Fibroblast of skin of back (primary cell): Measurements from ENCODE around the gene SYCE3.

Experiments used
- DNase-seq: peaks from one replicate; pipeline ENCODE4 v3.0.0-alpha.2; 2013

SYCE3 gene

GRCh38 chr22:50600538-50600937 is 37.8 kb upstream of the SYCE3 start, which contains the start of gene MAPK8IP2:
MAPK8IP2 (plus strand) TSS chr22:50600793; CDS start chr22:50600819, 26 bp downstream.
- no peak for DNase-seq

- DNase-seq: peak; percentile 37
Measured at GRCh38 chr22:50599816-50600455, 37.2 kb upstream of the SYCE3 start.

GRCh38 chr22:50597097-50597496 is 34.4 kb upstream of the SYCE3 start:
- DNase-seq: no peak

GRCh38 chr22:50595189-50595588 is 32.5 kb upstream of the SYCE3 start:
- DNase-seq: no peak

- no peak for DNase-seq
Measured at GRCh38 chr22:50587407-50587806, 24.7 kb upstream of the SYCE3 start.

GRCh38 chr22:50586416-50586815 is 23.7 kb upstream of the SYCE3 start:
- no peak for DNase-seq

DNA sequence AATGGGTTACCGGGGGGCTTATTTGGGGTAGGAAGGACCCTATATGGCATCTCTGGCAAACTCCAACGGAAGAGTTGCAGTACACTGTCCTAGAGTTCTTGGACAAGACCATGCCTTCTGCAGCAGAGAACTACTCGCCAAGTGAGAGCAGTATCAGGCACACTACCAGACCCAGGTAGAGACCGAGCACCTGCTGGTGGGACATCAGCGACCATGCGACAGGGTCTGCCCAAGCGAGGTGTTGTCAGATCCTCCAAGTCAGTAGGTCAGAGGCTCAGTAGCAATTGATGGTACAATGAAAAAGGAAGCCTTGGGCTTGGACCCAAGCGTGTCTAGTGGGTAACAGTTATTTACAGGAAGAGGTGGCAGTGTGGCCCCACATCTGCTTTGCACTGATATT is 23.1 kb upstream of the SYCE3 start:
- no peak for DNase-seq

GRCh38 chr22:50585238-50585637 is 22.5 kb upstream of the SYCE3 start:
- DNase-seq: no peak

DNA sequence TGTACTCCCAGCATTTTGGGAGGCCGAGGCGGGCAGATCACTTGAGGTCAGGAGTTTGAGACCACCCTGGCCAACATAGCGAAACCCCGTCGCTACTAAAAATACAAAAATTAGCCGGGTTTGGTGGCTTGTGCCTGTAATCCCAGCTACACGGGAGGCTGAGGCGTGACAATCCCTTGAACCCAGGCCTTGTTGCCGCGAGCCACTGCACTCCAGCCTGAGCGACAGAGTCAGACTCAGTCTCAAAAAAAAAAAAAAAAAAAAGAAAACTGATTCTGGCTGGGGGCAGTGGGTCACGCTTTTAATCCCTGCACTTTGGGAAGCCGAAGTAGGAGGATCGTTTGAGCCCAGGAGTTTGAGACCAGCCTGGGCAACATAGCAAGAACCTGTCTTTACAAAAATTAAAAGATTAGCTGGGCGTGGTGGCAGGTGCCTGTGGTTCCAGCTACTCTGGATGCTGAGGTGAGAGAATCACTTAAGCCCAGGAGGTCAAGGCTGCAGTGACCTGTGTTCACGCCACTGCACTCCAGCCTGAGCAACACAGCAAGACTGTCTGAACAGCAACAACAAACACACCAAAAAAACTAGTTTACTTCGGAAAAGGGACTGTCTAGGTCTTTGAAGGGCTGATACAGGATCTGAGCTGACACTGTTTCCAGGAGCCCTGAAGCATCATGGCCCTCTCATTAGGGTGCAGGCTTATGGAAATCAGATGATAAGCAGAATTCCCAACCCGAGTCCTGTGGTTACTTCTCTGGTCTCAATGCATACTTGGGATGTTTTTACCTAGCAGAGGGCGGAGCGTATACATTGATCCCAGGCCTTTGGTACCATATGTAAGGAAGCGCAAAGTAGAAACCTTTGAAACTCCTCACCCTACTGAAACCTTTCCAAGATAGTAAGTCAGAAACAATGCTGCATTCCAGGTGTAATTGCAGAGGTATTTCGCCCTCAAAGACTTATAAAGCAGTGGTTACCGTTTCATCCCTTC is 21.7 kb upstream of the SYCE3 start:
- DNase-seq: no peak

GRCh38 chr22:50583294-50583861 is 20.7 kb upstream of the SYCE3 start:
- DNase-seq: no peak

GRCh38 chr22:50582493-50583293 is 20.0 kb upstream of the SYCE3 start, which contains the start of gene CHKB:
CHKB (minus strand) TSS chr22:50582849; CDS start chr22:50582781, 68 bp downstream.
- DNase-seq: peak; percentile 98

GRCh38 chr22:50581950-50582492 is 19.3 kb upstream of the SYCE3 start:
- DNase-seq: peak; percentile 9

DNA sequence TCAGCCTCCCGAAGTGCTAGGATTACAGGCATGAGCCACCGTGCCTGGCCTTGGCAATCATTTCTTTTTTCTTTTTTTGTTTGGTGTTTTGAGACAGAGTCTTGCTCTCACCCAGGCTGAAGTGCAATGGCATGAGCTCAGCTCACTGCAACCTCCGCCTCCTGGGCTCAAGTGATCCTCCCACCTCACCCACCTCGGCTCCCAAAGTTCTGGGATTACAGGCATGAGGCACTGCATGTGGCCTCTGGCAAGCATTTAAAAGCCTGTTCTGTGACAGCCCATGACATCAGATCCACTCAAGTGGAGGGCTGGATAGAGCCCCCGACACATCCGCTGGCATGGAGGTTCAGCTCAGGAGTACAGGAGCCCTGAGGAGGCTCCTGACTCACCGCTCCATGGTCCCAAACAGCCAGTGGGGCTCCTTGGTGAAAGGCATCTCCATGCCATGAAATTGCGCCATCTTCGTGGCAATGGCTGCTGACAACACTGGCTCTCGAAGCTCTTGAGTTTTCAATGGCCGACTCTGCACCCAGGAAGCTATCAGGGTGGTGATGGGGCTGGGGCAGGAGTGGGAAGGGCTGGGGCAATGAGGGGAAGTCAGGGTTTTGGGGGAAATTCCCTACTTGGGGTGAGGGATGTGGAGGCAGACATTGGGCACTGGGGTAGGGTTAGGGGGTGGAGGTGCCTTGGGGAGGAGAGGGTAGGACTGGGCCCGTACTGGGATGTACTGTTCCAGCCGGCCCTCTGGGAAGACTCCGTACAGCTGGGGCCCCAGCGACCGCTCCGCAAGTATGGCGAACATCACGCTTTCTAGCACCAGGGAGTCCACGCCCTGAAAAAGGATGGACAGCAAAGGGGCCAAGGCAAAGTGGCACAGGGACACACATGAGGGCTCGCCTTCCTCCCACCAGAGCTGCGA is 18.6 kb upstream of the SYCE3 start:
- no peak for DNase-seq

GRCh38 chr22:50579752-50580151 is 17.0 kb upstream of the SYCE3 start:
- no peak for DNase-seq

DNA sequence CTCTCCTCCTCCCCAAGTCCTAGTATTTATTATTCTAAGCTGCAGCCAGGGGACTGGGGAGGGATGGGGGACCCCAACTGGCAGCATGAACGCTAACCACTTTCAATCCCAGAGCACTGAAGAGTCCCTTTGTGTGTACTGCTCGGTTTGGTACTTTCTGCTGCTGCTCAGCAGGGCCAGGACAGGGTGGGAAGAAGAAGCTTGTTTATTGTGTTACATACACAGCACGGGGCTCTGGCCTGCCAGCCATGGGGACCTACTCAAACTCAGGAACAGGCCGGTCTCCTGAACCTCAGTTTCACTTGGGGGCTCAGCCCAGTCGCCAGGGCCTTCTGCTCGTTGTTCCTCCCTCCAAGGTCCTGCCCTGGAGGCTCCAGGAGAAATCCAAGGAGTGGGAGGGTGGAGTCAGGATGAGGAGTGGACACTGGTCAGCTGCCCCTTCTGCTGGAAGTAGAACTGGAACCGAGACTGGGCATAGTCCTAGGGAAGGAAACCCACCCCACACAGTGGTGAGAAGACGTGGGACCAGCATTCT is 16.1 kb upstream of the SYCE3 start:
- no peak for DNase-seq

DNA sequence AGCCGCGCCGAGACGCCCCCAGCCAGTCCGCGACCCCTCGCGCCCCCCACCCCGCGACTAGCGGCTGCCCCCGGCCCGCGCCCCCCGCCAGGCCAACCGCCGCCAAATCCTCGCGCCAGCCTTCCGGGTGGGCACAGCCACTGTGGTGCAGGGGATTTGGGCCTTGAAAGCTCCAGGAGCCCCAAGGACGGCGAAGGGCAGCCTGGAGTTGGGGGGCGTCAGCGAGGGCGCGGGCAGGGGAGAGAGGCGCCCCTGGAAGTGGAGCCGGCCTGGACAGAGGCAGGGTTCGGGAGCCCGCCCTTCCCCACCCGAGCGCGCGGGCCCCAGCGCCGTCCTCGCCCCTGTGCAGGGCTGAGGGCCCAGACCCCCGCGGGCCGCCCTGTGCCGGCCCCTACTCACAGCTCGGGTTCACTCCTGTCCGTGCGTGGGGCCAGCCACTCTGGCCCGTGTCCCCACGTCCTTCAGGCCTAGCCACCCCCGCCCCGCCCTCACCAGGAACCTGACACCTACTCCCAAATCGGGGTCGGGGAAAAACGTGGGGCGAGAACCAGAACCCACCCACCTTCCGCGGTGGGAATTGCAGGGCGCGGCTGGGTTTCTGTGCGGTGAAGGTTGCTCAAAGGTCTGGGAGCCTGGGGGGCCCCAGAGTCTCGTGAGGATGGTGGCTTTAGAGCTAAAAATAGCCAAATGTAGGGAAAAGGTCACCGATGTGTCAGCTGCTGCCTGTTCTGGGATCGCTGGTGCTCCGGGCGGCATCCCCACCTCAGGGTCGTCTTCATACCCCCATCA is 15.5 kb upstream of the SYCE3 start, which contains the start of gene CPT1B:
CPT1B (minus strand) TSS at position 441 of the 789 bp plus-strand sequence. CDS start 512 bp downstream, outside the sequence.
- peak; percentile 42 for DNase-seq

GRCh38 chr22:50577697-50577986 is 14.9 kb upstream of the SYCE3 start:
- no peak for DNase-seq

- DNase-seq: no peak
Measured at GRCh38 chr22:50576806-50577696, 14.3 kb upstream of the SYCE3 start.

GRCh38 chr22:50576070-50576469 is 13.4 kb upstream of the SYCE3 start:
- DNase-seq: peak; percentile 41
